CD14-positive monocyte (primary cell): Measurements from ENCODE around the gene PHC3. TPM values are rescaled to one million over a fixed set of nuclear protein-coding genes. Genes with fewer than 3 reads are reported as not detected.

Experiments
- DNase-seq, 3 donors: peaks; one replicate each; pipeline ENCODE4 v3.0.0-alpha.2; 2011 to 2022
- H2AFZ ChIP-seq: 2 replicates; pipeline ENCODE4 v1.6.0; 2012; ENCODE audit warnings: mild to moderate bottlenecking, low read depth, low read length, inconsistent platforms; ENCODE audit not compliant: insufficient read depth, poor library complexity, severe bottlenecking
- H3K27ac ChIP-seq, 2 donors: 1 replicate in 1 of 2; 2 replicates in 1 of 2; pipeline ENCODE4 v1.5.1; 2012 to 2013; ENCODE audit warnings: low read length in 2 of 2, control low read depth in 1 of 2, inconsistent platforms in 1 of 2, low read depth in 1 of 2, mild to moderate bottlenecking in 1 of 2
- H3K27me3 ChIP-seq, 2 donors: one replicate each; pipeline versions ENCODE4 v1.6.0 to v1.6.1; 2011 to 2013; ENCODE audit warnings: low read length in 2 of 2; ENCODE audit not compliant: control insufficient read depth in 2 of 2, insufficient read depth in 2 of 2
- H3K36me3 ChIP-seq, 2 donors: replicated peaks in 1 of 2; 1 replicate in 1 of 2; 2 replicates in 1 of 2; pipeline versions ENCODE4 v1.5.1 to v1.6.1; 2012 to 2013; ENCODE audit warnings: low read length in 2 of 2, control low read depth in 1 of 2, inconsistent platforms in 1 of 2, mild to moderate bottlenecking in 1 of 2; ENCODE audit not compliant: insufficient read depth in 2 of 2, control insufficient read depth in 1 of 2
- H3K4me1 ChIP-seq, 2 donors: 1 replicate in 1 of 2; 2 replicates in 1 of 2; pipeline versions ENCODE4 v1.5.1 to v1.6.1; 2012 to 2013; ENCODE audit warnings: low read length in 2 of 2, control low read depth in 1 of 2, inconsistent platforms in 1 of 2, mild to moderate bottlenecking in 1 of 2, moderate library complexity in 1 of 2; ENCODE audit not compliant: insufficient read depth in 2 of 2, control insufficient read depth in 1 of 2
- H3K4me2 ChIP-seq: replicated peaks from 2 replicates; pipeline ENCODE3; 2012; ENCODE audit warnings: low read length, moderate library complexity, mild to moderate bottlenecking; ENCODE audit not compliant: poor library complexity, severe bottlenecking; ENCODE audit errors: extremely low read depth
- H3K4me3 ChIP-seq, 3 experiments: fragments of 200-600 bp in 1 of 3; sonication (generic) in 1 of 3; replicated peaks in 1 of 3; 1 replicate in 2 of 3; 2 replicates in 1 of 3; pipeline ENCODE4 v1.5.1; 2011 to 2013; ENCODE audit warnings: low read length in 3 of 3, mild to moderate bottlenecking in 3 of 3, control low read depth in 2 of 3, low read depth in 2 of 3, inconsistent platforms in 1 of 3, moderate library complexity in 1 of 3
- H3K79me2 ChIP-seq: 2 replicates; pipeline ENCODE4 v1.6.0; 2012; ENCODE audit warnings: mild to moderate bottlenecking, control low read depth, inconsistent platforms, low read length, moderate library complexity; ENCODE audit not compliant: insufficient read depth
- H3K9ac ChIP-seq: 2 replicates; pipeline ENCODE4 v1.6.0; 2017; ENCODE audit warnings: low read length, mild to moderate bottlenecking; ENCODE audit not compliant: insufficient read depth, poor library complexity, severe bottlenecking
- H3K9me3 ChIP-seq, 2 donors: replicated peaks in 1 of 2; 1 replicate in 1 of 2; 2 replicates in 1 of 2; pipeline versions ENCODE4 v1.5.1 to v1.6.1; 2012 to 2013; ENCODE audit warnings: low read length in 2 of 2, control low read depth in 1 of 2; ENCODE audit not compliant: control insufficient read depth in 1 of 2, insufficient read depth in 1 of 2
- H4K20me1 ChIP-seq: 2 replicates; pipeline ENCODE4 v1.6.0; 2012; ENCODE audit warnings: mild to moderate bottlenecking, low read length, control low read depth, moderate library complexity; ENCODE audit not compliant: insufficient read depth
- H3K27ac Mint-ChIP-seq, 7 donors: one replicate each; pipeline ENCODE4 v1.8.0; 2020; ENCODE audit warnings: mild to moderate bottlenecking in 7 of 7, mixed read lengths in 7 of 7, moderate library complexity in 6 of 7, inconsistent platforms in 2 of 7
- H3K27me3 Mint-ChIP-seq, 3 donors: one replicate each; pipeline ENCODE4 v1.8.0; 2021 to 2022; ENCODE audit warnings: low read depth in 3 of 3, mild to moderate bottlenecking in 3 of 3, mixed read lengths in 3 of 3, moderate library complexity in 3 of 3, inconsistent platforms in 1 of 3
- H3K36me3 Mint-ChIP-seq, 2 donors: one replicate each; pipeline ENCODE4 v1.8.0; 2020; ENCODE audit warnings: mixed read lengths in 2 of 2, inconsistent platforms in 1 of 2, mild to moderate bottlenecking in 1 of 2
- H3K4me1 Mint-ChIP-seq: one replicate; pipeline ENCODE4 v1.8.0; 2020; ENCODE audit warnings: mild to moderate bottlenecking, mixed read lengths
- H3K4me3 Mint-ChIP-seq, 2 donors: one replicate each; pipeline ENCODE4 v1.8.0; 2020; ENCODE audit warnings: mild to moderate bottlenecking in 2 of 2, mixed read lengths in 2 of 2, moderate library complexity in 1 of 2
- H3K9me3 Mint-ChIP-seq, 7 donors: one replicate each; pipeline ENCODE4 v1.8.0; 2020 to 2022; ENCODE audit warnings: mixed read lengths in 7 of 7, mild to moderate bottlenecking in 6 of 7, moderate library complexity in 6 of 7, inconsistent platforms in 2 of 7
- WGBS: methylation state at CpG from one replicate; pipeline ENCODE4 v1.1.5; 2013; ENCODE audit warnings: missing lambda C conversion rate; ENCODE audit not compliant: insufficient coverage; 5-methylcytosine and 5-hydroxymethylcytosine counted together
- intact Hi-C, 2 donors: fragments of 100-400 bp; cut with micrococcal nuclease; formaldehyde crosslinking; loops; one replicate each; pipeline versions ENCODE4 v1.15.0 to v1.15.1; 2023
- polyA plus RNA-seq, 3 donors: library from polyadenylated mRNA; depleted of rRNA in 1 of 3; unstranded in 2 of 3; stranded (reverse) in 1 of 3; fragments of 300-500 nt in 2 of 3; fragments of >200 nt in 1 of 3; fragmentation: Illumina TruSeq in 2 of 3; gene quantifications; 1 replicate in 2 of 3; 2 replicates in 1 of 3; pipeline ENCODE4 v1.2.3, GENCODE V29; 2012 to 2021
- small RNA-seq: library from RNA; depleted of rRNA; stranded (forward); fragments of <200 nt; gene quantifications from one replicate; pipeline ENCODE3, GENCODE V24; 2012; ENCODE audit warnings: low read depth; ENCODE audit not compliant: insufficient read length
- TF ChIP-seq, protein P1 (sequence below): fragments of 200-600 bp; IDR thresholded peaks from one replicate; pipeline ENCODE4 v1.8.0; 2022; ENCODE audit warnings: antibody characterized with exemption, mild to moderate bottlenecking

PHC3 gene
- polyA plus RNA-seq, 3 donors = 7.5 to 26.1 (median 12.6) TPM

DNA sequence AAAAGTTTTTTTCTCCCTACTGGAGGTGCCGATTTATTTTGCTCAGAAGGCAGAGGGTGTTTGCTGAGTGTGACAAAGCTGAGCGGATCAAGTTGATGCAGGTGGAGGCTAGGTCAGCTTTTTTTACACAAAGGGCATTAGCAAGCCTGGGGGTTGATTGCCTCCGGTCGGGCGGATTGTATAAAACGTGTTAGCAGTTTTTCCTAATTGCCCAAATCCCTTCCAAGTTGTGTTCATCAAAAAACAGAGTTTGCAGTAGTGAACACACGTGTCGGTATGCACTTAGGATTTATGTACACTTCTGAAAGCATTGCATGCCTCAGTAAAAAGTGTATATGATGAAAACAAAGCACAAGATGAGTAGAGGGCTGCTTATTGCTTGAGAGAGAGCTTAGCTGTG, 141.1 kb downstream of the PHC3 start:
- Histone ChIP-seq H3K36me3 (no peaks in the 10 kb centered on the region), H3K27ac (no peak overlapping the region), H4K20me1 (no peaks in the 10 kb centered on the region), H3K4me1 (peaks cover 28 to 37% of the 10 kb centered on the region in 2 donors), H3K79me2 (peaks cover 26% of the 10 kb centered on the region), H3K9ac (no peak overlapping the region), H3K9me3 (no peaks in the 10 kb centered on the region), H3K4me2 (no peak overlapping the region), H3K27me3 (no peaks in the 10 kb centered on the region), H2AFZ (no peak overlapping the region), H3K4me3 (no peak overlapping the region)
- Mint-ChIP-seq H3K27ac (no peak overlapping the region), H3K9me3 (no peaks in the 10 kb centered on the region), H3K36me3 (peaks cover 7 to 15% of the 10 kb centered on the region in 2 donors), H3K4me1 (peaks cover 27% of the 10 kb centered on the region), H3K4me3 (no peak overlapping the region), H3K27me3 (peaks cover 0 to 3% (median 2%) of the 10 kb centered on the region in 3 donors)
- intact Hi-C loops = loop anchor here in 1 of 2 donors (10.0 kb wide), 2 partner anchors 46 to 176 kb away; partner anchors contain the start of gene LRRC31
- 81% methylated on average over 2 of the region's 8 CpGs for WGBS
- no peak for DNase-seq
- TF ChIP-seq, protein P1, sequence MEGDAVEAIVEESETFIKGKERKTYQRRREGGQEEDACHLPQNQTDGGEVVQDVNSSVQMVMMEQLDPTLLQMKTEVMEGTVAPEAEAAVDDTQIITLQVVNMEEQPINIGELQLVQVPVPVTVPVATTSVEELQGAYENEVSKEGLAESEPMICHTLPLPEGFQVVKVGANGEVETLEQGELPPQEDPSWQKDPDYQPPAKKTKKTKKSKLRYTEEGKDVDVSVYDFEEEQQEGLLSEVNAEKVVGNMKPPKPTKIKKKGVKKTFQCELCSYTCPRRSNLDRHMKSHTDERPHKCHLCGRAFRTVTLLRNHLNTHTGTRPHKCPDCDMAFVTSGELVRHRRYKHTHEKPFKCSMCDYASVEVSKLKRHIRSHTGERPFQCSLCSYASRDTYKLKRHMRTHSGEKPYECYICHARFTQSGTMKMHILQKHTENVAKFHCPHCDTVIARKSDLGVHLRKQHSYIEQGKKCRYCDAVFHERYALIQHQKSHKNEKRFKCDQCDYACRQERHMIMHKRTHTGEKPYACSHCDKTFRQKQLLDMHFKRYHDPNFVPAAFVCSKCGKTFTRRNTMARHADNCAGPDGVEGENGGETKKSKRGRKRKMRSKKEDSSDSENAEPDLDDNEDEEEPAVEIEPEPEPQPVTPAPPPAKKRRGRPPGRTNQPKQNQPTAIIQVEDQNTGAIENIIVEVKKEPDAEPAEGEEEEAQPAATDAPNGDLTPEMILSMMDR = no peak

DNA sequence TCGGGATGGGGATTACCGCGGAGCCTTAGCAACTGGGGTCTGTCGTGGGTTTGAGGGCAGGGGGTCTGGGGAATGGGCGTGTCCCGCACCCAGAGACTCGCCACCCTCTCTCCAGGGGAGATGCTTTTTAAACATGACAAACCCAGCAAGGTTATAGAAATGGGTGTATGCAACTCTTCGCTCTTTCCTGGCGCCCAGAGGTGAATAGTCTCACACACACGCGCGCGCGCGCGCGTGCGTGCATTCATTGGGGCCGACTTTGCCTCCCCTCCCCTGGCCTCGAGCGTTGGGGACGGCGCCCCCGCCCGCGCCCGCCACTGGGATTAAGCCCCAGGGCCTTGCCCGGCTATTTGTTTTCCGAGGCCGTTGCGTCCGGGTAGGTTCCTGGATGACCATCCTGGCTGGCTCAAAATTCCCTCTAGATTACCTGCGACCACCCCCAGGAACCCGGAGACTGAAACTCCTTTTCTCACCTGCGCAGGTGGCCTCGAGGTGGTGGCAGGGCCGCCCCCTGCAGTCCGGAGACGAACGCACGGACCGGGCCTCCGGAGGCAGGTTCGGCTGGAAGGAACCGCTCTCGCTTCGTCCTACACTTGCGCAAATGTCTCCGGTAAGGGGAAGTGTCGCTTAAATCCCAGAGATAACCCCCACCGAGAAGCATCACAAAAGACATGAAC, 143.0 kb downstream of the PHC3 start:
- peak overlapping the region; percentile 93 to 94 for H3K4me3 Mint-ChIP-seq
- intact Hi-C loops = loop anchor here (5.0 to 10.0 kb wide), 3 partner anchors 54 to 271 kb away; partner anchors contain the start of genes ACTRT3 (in 1 of the 2) and TERC (in 1 of the 2)
- peaks cover 15% of the 10 kb centered on the region for H3K4me1 Mint-ChIP-seq
- Histone ChIP-seq H4K20me1 (no peaks in the 10 kb centered on the region), H3K9me3 (peaks cover 0 to 4% of the 10 kb centered on the region in 2 donors), H3K4me2 (peak overlapping the region; percentile 96), H3K79me2 (peaks cover 23% of the 10 kb centered on the region), H3K9ac (peak overlapping the region; percentile 90), H3K27me3 (no peaks in the 10 kb centered on the region), H3K36me3 (no peaks in the 10 kb centered on the region), H3K27ac (peak overlapping the region; percentile 48 to 76), H3K4me3 (peak overlapping the region; percentile 69 to 97 (median 84)), H2AFZ (peak overlapping the region; percentile 93), H3K4me1 (peaks cover 18 to 30% of the 10 kb centered on the region in 2 donors)
- peaks cover 1 to 4% (median 3%) of the 10 kb centered on the region in 7 donors for H3K9me3 Mint-ChIP-seq
- H3K27me3 Mint-ChIP-seq = peaks cover 0 to 2% (median 0%) of the 10 kb centered on the region in 3 donors
- H3K36me3 Mint-ChIP-seq = peaks cover 10 to 15% of the 10 kb centered on the region in 2 donors
- TF ChIP-seq, protein P1 = peak; percentile 14
- WGBS = under 1% methylated on average over 37 of the region's 51 CpGs
- DNase-seq = peak; percentile 54 to 78 (median 76)
- H3K27ac Mint-ChIP-seq = peak overlapping the region; percentile 78 to 89 (median 82)

Small RNA genes within 50 kb of the gene (small RNA-seq; reads per million reads assigned to genes)
- gene RNU4-38P (not detected), gene RNU6-315P (not detected)

Other genes with a start within 250 kb of the PHC3 start
- 100 to 1,000 TPM in 1 of 3 donors, 10 to 100 TPM in 2; 15.6 to 117 (median 95.2) TPM for gene SEC62, start 214.9 kb downstream of the PHC3 start, polyA plus RNA-seq
- 10 to 100 TPM; 10.0 to 19.7 (median 11.5) TPM for gene GPR160, start 143.7 kb downstream of the PHC3 start, polyA plus RNA-seq
- 10 to 100 TPM in 2 of 3 donors, 1 to 10 TPM in 1; 5.1 to 15.4 (median 11.6) TPM for gene PRKCI, start 40.7 kb upstream of the PHC3 start, polyA plus RNA-seq
- 10 to 100 TPM in 1 of 3 donors, 1 to 10 TPM in 2; 7.5 to 13.4 (median 9.2) TPM for gene SKIL, start 176.0 kb upstream of the PHC3 start, polyA plus RNA-seq
- gene CLDN11, start 237.1 kb upstream of the PHC3 start, polyA plus RNA-seq = under 1 TPM in 1 of 3 donors, not detected in 2; 0.11 TPM